ENCODE results near the gene RHBDL2. TPM values are rescaled to one million over a fixed set of nuclear protein-coding genes. Genes with fewer than 3 reads are reported as not detected.
A peak's percentile ranks its signal among the peaks of the same experiment; 100 is the strongest.
"Not testable (repeated sequence)": the region's sequence is repeated elsewhere in the genome, so short reads cannot be mapped to it uniquely, and the experiment has no call there.

Gene RHBDL2, protein sequence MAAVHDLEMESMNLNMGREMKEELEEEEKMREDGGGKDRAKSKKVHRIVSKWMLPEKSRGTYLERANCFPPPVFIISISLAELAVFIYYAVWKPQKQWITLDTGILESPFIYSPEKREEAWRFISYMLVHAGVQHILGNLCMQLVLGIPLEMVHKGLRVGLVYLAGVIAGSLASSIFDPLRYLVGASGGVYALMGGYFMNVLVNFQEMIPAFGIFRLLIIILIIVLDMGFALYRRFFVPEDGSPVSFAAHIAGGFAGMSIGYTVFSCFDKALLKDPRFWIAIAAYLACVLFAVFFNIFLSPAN
- not detected for total RNA-seq
- polyA plus RNA-seq = not detected

DNA sequence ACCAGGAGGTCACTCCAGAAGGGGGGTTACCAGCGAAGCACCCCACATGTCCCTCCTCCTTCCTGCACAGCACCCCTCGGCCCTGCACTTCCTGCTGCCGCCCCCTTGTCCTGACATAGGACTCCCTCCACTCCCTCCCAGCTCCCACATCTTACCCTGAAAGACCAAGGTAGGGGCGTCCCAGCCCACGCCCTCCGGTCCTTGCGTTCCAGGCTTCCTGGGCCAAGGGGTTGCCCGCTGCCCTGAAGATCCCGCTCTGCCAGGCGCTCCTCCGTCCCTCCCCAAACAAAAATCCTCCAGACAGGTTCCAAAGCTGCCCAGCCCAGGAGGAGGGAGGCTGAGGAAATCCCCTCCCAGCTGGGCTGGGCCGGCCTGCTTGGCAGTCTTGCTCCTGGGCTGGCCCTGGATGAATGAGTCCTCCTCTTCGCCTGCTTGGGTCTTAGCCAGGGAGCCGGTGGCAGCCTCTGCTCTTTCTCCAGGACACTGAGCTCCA is at the start of gene RHBDL2:
Gene RHBDL2, minus strand, starts transcription at position 304 of the 493 bp plus-strand sequence. CDS start 22,618 bp downstream, outside the sequence.
- no peak for DNase-seq
- Mint-ChIP-seq H3K4me1 (peaks cover 0 to 6% (median 5%) of the 10 kb centered on the region in 4 donors), H3K27me3 (peaks cover 0 to 4% of the 10 kb centered on the region in 2 donors), H3K9me3 (peaks cover 0 to 2% (median 0%) of the 10 kb centered on the region in 8 donors), H3K4me3 (peak within 1 kb of the TSS in 1 of 8 donors; percentile 31), H3K27ac (peak within 1 kb of the TSS in 1 of 7 donors; percentile 42), H3K36me3 (no peaks in the 10 kb centered on the region)
- ChIA-PET CTCF (ENCODE audit: partially characterized antibody) (no interaction called here), POLR2A (ENCODE audit: partially characterized antibody) (no interaction called here)
- Histone ChIP-seq H3K4me1 (ENCODE audit: insufficient read depth, low read length) (no peaks in the 10 kb centered on the region), H3K27ac (ENCODE audit: low read depth, low read length) (no peak within 1 kb of the TSS), H3K4me3 (ENCODE audit: low read length in 2 of 2) (no peak within 1 kb of the TSS), H3K27me3 (ENCODE audit: insufficient read depth, low read length) (no peaks in the 10 kb centered on the region), H3K9me3 (ENCODE audit: control insufficient read depth in 1 of 2, low read length in 2 of 2) (no peaks in the 10 kb centered on the region), H3K36me3 (ENCODE audit: insufficient read depth, low read length) (no peaks in the 10 kb centered on the region)
- intact Hi-C loops (cut with micrococcal nuclease) = no loop called here

DNA sequence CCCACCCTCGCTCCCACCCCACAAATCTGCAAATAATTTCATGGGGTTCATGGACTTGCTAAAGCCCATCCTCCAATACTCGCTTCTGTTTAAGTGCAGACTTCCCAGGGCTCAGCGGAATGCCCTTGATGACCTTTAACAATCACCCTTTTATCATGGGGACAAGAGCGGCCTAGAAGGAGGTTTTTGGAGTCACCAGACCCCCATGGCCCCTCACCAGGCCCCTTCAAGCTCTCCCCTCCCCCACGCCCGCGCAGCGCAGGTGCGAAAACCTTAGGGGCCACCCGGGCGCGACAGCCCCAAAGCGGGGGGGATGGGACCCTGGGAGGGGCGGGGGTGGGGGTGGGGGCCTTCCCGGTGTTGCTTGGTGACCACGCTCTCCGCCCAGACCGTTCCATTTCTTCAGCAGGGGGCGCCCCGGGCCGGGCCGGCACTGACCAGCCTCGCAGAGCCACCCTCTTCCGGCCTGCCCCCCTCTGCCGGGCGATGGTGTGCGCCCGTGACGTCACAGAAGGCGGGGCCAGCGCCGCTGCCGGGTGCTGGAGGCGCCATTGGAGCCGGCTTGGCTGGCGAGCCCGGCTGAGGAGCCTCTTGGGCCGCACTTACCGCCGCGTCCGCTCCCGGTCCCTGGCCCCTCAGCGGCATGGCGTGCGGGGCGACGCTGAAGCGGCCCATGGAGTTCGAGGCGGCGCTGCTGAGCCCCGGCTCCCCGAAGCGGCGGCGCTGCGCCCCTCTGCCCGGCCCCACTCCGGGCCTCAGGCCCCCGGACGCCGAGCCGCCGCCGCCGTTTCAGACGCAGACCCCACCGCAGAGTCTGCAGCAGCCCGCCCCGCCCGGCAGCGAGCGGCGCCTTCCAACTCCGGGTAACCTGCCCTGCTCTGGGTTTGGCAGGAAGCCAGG is 49.4 kb upstream of the RHBDL2 start, which contains the start of gene AKIRIN1:
Gene AKIRIN1, plus strand, starts transcription at position 539 of the 900 bp plus-strand sequence. Its CDS starts 105 bp downstream, at position 644.
- Mint-ChIP-seq H3K36me3 (peaks cover 13 to 28% of the 10 kb centered on the region in 2 donors), H3K9me3 (no peaks in the 10 kb centered on the region), H3K4me3 (peak within 1 kb of the TSS; percentile 88 to 94 (median 92)), H3K27me3 (no peaks in the 10 kb centered on the region), H3K27ac (peak within 1 kb of the TSS; percentile 87 to 93 (median 91)), H3K4me1 (peaks cover 21 to 52% (median 37%) of the 10 kb centered on the region in 4 donors)
- peak; percentile 87 to 95 (median 89) for DNase-seq
- peaks cover 47% of the 10 kb centered on the region for H3K4me1 ChIP-seq (ENCODE audit: insufficient read depth, low read length)
- no peaks in the 10 kb centered on the region for H3K36me3 ChIP-seq (ENCODE audit: insufficient read depth, low read length)
- H3K9me3 ChIP-seq (ENCODE audit: control insufficient read depth in 1 of 2, low read length in 2 of 2) = no peaks in the 10 kb centered on the region
- intact Hi-C loops (cut with micrococcal nuclease) = loop anchor here (1.0 to 10.0 kb wide), 7 partner anchors 14 to 1514 kb away; partner anchors contain the start of genes MYCBP, NDUFS5 and RRAGC
- peak within 1 kb of the TSS; percentile 52 to 67 for H3K4me3 ChIP-seq (ENCODE audit: low read length in 2 of 2)
- no peaks in the 10 kb centered on the region for H3K27me3 ChIP-seq (ENCODE audit: insufficient read depth, low read length)
- ChIA-PET POLR2A (ENCODE audit: partially characterized antibody) (interaction anchor here (0.6 to 1.9 kb wide), 9 partner anchors 9 to 132 kb away, joined by 3 to 16 read pairs (median 4); partner anchors contain the start of genes NDUFS5 and RRAGC), CTCF (ENCODE audit: partially characterized antibody) (interaction anchor here (1.1 to 1.5 kb wide), 4 partner anchors 13 to 101 kb away, joined by 3 to 7 read pairs (median 5); partner anchors contain the start of gene NDUFS5)
- H3K27ac ChIP-seq (ENCODE audit: low read depth, low read length) = peak within 1 kb of the TSS; percentile 93

DNA sequence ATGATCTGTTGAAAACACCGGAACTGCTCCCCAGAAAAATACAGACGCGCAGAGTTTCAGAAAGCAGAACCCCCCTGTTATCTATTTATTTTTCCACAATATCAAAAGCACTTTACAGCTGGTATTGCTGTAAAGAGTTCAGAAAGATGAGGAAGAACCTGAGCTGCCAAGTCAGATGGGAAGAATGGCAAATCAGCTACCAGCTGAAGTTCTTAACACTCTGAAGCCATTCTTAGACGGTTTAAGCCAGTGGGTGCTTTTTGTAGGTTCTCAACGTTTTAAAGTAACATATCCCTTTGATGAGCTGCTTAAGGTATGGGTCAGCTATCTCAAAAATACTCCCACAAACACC is 48.7 kb upstream of the RHBDL2 start:
- CTCF ChIA-PET (ENCODE audit: partially characterized antibody) = interaction anchor here (1.1 to 1.5 kb wide), 4 partner anchors 13 to 102 kb away, joined by 3 to 7 read pairs (median 5); partner anchors contain the start of gene NDUFS5
- Histone ChIP-seq H3K36me3 (ENCODE audit: insufficient read depth, low read length) (no peaks in the 10 kb centered on the region), H3K27ac (ENCODE audit: low read depth, low read length) (peak overlapping the region; percentile 93), H3K27me3 (ENCODE audit: insufficient read depth, low read length) (no peaks in the 10 kb centered on the region), H3K4me1 (ENCODE audit: insufficient read depth, low read length) (peaks cover 41% of the 10 kb centered on the region), H3K9me3 (ENCODE audit: control insufficient read depth in 1 of 2, low read length in 2 of 2) (no peaks in the 10 kb centered on the region), H3K4me3 (ENCODE audit: low read length in 2 of 2) (peak overlapping the region in 1 of 2 donors; percentile 52)
- Mint-ChIP-seq H3K36me3 (peaks cover 10 to 26% of the 10 kb centered on the region in 2 donors), H3K9me3 (no peaks in the 10 kb centered on the region), H3K4me1 (peaks cover 19 to 51% (median 33%) of the 10 kb centered on the region in 4 donors), H3K27ac (peak overlapping the region; percentile 86 to 93 (median 91)), H3K27me3 (no peaks in the 10 kb centered on the region), H3K4me3 (peak overlapping the region; percentile 80 to 92 (median 87))
- no peak for DNase-seq
- intact Hi-C loops (cut with micrococcal nuclease) = loop anchor here (2.0 to 10.0 kb wide), 5 partner anchors 14 to 1513 kb away; partner anchors contain the start of gene RRAGC
- POLR2A ChIA-PET (ENCODE audit: partially characterized antibody) = interaction anchor here (0.6 to 1.9 kb wide), 9 partner anchors 9 to 131 kb away, joined by 3 to 16 read pairs (median 4); partner anchors contain the start of genes NDUFS5 and RRAGC

DNA sequence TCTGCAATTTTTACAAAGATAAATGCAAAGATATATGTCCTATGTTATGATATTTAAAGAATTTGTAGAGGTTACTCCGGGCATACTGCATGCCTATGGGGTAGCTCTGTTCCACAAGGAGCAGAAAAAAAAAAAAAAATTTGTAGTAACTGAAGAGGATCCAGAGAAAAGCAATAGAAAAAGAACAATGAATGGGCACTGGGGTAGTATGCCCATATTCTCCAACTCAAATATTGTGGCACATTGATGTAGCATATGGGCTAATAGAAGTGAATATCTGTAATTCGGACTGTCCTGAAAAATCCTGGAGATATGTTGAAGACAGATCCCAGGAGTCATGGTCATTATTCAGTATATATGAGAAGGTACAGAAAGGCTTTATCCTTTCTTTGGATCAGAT is 48.3 kb upstream of the RHBDL2 start:
- Mint-ChIP-seq H3K27ac (peak overlapping the region; percentile 86 to 93 (median 91)), H3K27me3 (no peaks in the 10 kb centered on the region), H3K36me3 (peaks cover 6 to 23% of the 10 kb centered on the region in 2 donors), H3K4me1 (peaks cover 16 to 48% (median 30%) of the 10 kb centered on the region in 4 donors), H3K9me3 (no peaks in the 10 kb centered on the region), H3K4me3 (peak overlapping the region; percentile 80 to 92 (median 87))
- Histone ChIP-seq H3K4me3 (ENCODE audit: low read length in 2 of 2) (no peak overlapping the region), H3K4me1 (ENCODE audit: insufficient read depth, low read length) (peaks cover 37% of the 10 kb centered on the region), H3K9me3 (ENCODE audit: control insufficient read depth in 1 of 2, low read length in 2 of 2) (no peaks in the 10 kb centered on the region), H3K27ac (ENCODE audit: low read depth, low read length) (peak overlapping the region; percentile 93), H3K27me3 (ENCODE audit: insufficient read depth, low read length) (no peaks in the 10 kb centered on the region), H3K36me3 (ENCODE audit: insufficient read depth, low read length) (no peaks in the 10 kb centered on the region)
- intact Hi-C loops (cut with micrococcal nuclease) = loop anchor here (2.0 to 10.0 kb wide), 5 partner anchors 13 to 1513 kb away; partner anchors contain the start of gene RRAGC
- ChIA-PET POLR2A (ENCODE audit: partially characterized antibody) (interaction anchor here (1.1 to 1.9 kb wide), 6 partner anchors 9 to 102 kb away, joined by 3 to 16 read pairs (median 4); partner anchors contain the start of gene NDUFS5), CTCF (ENCODE audit: partially characterized antibody) (interaction anchor here (1.1 to 1.5 kb wide), 4 partner anchors 12 to 102 kb away, joined by 3 to 7 read pairs (median 5); partner anchors contain the start of gene NDUFS5)
- DNase-seq = no peak

DNA sequence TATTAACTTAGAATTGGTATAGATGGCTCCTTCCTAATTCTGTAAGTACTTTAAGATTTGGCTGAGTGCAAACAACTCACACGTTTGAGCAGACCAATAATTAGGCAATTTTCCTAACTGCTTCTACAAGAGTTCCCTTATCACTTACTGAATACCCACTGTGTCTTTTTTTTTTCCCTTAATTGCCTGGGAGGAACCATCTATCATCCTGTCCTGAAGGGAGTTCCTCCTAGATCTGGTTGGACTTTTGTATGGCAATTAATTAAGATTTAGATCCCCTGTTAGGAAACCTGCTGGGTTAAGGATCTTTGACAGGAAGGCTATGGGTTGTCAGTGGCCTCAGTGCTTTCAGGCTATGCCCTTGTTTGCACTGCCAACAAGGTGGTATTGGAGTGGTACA is 37.8 kb upstream of the RHBDL2 start:
- H3K27me3 ChIP-seq (ENCODE audit: insufficient read depth, low read length); DNase-seq; H3K27me3 Mint-ChIP-seq; H3K27ac ChIP-seq (ENCODE audit: low read depth, low read length); H3K9me3 ChIP-seq (ENCODE audit: control insufficient read depth in 1 of 2, low read length in 2 of 2); H3K36me3 Mint-ChIP-seq; CTCF ChIA-PET (ENCODE audit: partially characterized antibody); H3K4me3 Mint-ChIP-seq; H3K36me3 ChIP-seq (ENCODE audit: insufficient read depth, low read length); H3K4me3 ChIP-seq (ENCODE audit: low read length in 2 of 2): not testable (repeated sequence)
- Mint-ChIP-seq H3K4me1 (peaks cover 8 to 24% (median 17%) of the 10 kb centered on the region in 4 donors), H3K9me3 (peaks cover 0 to 18% (median 11%) of the 10 kb centered on the region in 8 donors), H3K27ac (peak overlapping the region in 3 of 7 donors; percentile 86 to 100 (median 88))
- POLR2A ChIA-PET (ENCODE audit: partially characterized antibody) = interaction anchor here (3.2 kb wide), 1 partner anchor 18 kb away, joined by 28 read pairs; no protein-coding TSS in a partner anchor
- intact Hi-C loops (cut with micrococcal nuclease) = loop anchor here (2.0 to 5.0 kb wide), 3 partner anchors 17 to 107 kb away; partner anchors contain the start of genes MYCBP and NDUFS5
- H3K4me1 ChIP-seq (ENCODE audit: insufficient read depth, low read length) = peaks cover 10% of the 10 kb centered on the region

DNA sequence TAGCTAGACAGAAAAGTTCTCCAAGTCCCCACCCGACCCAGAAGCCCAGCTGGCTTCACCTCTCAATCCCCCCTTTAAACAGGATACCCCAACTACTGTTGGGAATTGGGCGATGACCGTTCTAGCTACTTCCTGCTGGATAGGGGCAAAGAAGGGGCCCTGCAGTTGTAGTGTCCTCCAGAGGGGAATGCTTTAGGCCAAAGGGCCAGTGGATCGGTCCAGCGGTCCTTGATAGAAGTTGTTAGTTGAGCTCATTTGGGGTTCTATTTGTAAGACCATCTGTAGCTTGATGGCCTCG is 36.6 kb upstream of the RHBDL2 start:
- peaks cover 10% of the 10 kb centered on the region for H3K4me1 ChIP-seq (ENCODE audit: insufficient read depth, low read length)
- H3K9me3 ChIP-seq (ENCODE audit: control insufficient read depth in 1 of 2, low read length in 2 of 2); DNase-seq; H3K36me3 Mint-ChIP-seq; H3K36me3 ChIP-seq (ENCODE audit: insufficient read depth, low read length); H3K27ac ChIP-seq (ENCODE audit: low read depth, low read length); H3K27me3 ChIP-seq (ENCODE audit: insufficient read depth, low read length); H3K4me3 ChIP-seq (ENCODE audit: low read length in 2 of 2); H3K27me3 Mint-ChIP-seq: not testable (repeated sequence)
- Mint-ChIP-seq H3K4me1 (peaks cover 8 to 27% (median 20%) of the 10 kb centered on the region in 4 donors), H3K4me3 (peak overlapping the region in 7 of 8 donors; percentile 54 to 94 (median 82)), H3K27ac (peak overlapping the region; percentile 91 to 100 (median 97)), H3K9me3 (peaks cover 0 to 18% (median 11%) of the 10 kb centered on the region in 8 donors)
- intact Hi-C loops (cut with micrococcal nuclease) = loop anchor here (2.0 to 5.0 kb wide), 3 partner anchors 19 to 106 kb away; partner anchors contain the start of genes MYCBP and NDUFS5
- POLR2A ChIA-PET (ENCODE audit: partially characterized antibody) = interaction anchor here (0.6 to 3.2 kb wide), 16 partner anchors 10 to 1119 kb away, joined by 3 to 28 read pairs (median 5); partner anchors contain the start of genes AKIRIN1, MTF1, MYCBP and NDUFS5
- CTCF ChIA-PET (ENCODE audit: partially characterized antibody) = interaction anchor here (1.3 to 1.6 kb wide), 4 partner anchors 10 to 121 kb away, joined by 3 to 5 read pairs (median 4); no protein-coding TSS in a partner anchor

All from CD4-positive, alpha-beta memory T cell (primary cell).